ENCODE data around the gene RBM38.

Gene RBM38

DNA sequence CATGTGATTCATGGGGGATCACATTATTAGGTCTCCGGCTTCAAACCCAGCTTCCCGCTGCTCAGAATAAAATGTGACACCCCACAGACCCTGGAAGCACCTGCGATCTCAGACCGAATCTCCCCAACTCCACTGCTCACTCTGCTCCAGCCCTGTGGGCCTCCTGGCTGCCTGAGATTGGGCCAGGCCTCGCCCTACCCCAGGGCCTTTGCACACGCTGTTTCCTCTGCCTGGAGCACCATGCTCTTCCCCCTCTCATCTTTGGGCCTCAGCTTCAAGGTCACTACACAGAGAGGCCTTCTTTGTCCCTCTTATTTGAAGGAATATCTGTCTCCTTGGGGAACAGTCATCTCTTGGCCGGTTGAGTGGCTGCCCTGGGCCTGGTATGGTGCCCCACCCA, 48.8 kb downstream of the RBM38 start:
- no peak for DNase-seq

DNA sequence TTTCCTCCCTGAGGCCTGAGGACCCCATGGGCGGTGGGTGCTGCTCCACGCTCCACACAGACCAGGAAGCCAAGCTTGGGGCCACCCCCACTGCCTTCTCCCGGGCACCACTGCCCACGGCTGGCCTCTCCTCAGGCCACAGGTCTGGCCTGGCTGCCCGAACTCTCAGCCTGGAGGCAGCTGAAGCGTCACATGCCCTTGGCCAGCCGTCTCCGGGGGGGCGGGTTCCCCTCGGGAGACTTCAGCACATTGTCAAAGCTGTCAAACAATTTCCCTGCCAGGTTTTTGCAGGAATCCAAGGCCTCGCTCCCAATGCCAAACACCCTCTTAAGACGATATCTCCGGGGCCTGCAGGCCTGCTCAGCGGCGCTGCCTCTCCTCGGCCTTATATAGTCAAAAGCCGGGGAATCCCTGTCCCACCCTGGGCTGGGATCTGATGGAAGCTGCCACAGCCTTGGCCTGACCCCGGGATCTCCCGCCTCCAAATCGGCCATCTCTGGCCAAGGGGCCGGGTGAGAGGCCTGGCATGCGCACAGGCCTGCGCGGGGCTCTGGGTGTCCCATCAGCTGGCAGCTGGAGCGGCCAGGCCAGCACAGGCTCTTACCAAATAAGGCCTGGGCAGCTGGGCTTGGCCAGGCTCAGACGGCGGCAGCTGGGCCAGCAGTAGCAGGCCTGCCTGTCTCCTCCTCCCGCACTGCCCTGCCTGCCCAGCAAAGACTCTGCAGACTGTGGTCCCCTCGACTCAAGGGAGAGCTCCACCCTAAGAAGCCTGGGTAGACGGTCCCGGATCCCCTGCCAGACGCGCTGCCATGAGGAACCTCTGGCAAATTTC, 49.7 kb downstream of the RBM38 start:
- DNase-seq: peak; percentile 51

DNA sequence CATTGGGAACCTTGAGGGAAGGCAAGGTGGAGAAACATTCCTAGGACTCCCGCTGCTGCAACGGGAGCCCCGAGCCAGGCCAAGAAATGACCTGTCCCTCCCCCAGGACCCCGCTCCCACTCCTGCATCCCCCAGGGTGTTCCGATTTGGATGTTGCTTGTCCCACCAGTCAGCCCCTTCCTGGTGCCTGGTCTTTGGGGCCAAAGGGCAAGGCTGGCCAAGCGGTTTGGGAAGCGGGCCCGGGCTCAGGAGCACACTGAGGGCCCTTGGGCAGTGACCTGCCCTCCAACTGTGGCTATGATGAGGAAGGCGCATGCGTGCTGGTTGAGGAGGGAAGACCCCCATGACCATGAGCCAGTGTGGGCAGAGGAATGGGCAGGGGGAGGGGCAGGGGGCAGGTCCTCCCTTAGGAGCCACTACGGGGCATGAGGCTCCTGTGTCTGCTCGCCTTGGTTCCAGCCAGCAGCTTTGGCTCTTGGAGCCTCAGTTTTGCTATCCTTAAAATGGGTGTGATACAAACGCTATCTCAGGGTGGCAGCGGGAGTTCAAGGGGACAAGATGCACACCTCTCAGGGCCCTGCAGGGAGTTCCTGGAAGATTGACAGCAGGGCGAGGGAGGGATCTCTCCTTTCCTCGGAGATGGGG, 50.4 kb downstream of the RBM38 start:
- DNase-seq: no peak

DNA sequence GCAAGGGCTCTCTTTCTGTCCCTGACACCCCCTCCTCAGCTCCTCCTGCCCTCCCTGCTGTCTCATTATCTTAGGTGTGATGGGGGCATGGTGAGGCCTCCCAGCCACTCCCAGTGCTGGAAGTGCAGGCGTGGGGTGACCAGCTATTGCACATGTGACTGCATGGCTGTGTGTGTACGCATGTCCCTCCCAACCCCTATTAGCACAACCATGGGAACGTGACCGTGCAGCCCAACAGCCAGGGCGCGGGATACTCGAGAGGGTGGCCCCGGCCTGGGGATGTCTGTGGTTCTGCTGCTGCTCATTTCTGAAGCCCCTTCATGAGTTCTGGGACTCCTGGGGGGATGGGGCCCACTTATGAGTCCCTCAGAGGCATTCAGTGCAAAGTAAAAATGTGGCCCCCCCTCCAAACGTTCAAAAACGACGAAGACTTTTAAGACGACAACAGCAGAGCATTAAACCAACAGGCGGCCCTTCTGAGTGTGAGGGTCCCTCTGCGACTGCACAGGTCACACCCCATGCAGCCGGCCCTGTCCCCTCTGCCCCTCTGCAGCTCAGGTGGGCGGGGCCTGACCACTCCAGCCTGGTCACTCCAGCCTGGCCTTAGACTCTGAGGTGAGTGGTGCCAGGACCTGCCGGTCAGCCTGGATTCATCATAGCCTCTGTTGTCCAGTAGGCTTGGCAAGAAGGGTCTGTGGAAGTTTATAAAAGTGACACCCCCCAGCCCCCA, 51.1 kb downstream of the RBM38 start:
- no peak for DNase-seq

DNA sequence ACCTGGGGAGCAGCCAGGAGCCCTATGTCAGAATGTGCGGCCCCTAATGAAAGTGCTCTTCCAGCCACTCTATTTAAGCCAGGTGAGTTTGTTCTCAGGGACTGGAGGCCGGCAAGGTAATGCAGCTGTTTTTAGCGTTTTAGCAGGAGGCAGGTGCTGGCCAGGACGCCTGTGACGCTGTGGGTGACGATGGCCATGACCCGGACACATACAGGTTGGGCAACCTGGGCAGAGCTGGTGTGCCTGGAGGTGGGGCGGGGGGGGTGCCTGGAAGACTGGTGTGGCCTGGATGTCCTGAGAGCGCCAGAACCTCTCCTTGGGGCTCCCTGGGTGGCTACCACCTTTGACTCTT, 51.7 kb downstream of the RBM38 start:
- DNase-seq: no peak

DNA sequence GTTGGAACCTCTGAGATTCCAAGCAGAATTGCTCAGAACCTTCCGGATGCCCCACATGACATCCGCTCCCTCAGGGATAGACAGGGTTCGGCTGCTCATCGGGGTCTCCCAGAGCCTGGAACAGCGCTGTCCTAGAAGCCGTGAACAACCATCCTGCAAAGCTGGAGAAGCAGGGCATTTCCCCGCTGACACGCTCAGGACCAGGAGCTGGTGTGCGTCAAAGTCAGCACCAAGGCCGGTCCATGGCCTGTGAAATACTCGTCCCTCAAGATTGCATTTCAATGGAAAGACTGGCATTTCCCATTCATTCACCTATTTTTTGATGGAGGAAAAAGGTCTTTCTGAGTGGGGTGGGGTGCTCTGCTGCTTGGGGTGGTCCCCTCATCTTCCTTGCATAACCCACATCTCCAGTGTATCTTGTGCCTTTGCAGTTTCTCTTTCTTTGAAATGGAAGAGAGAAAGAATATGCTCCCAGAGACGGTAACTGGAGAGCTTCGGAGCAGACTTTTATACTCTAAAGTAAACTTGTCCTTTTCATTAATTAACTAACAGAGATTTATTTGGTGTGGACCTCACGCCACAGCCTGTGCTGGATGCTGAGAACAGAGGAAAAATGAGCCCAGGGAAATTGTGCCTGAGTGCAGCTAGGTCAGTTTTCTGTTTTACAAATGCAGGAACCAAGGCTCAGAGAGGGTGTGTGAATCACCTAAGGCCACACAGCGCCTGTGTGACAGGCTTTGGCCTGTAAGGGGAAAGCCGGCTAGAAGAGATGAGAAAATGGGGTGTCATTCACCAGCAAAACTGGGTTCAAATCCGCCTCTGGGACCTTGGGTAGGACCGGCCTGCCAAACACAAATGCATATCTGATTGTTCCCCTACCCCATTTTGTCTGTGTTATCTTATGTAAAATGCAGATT, 52.4 kb downstream of the RBM38 start:
- DNase-seq: no peak

DNA sequence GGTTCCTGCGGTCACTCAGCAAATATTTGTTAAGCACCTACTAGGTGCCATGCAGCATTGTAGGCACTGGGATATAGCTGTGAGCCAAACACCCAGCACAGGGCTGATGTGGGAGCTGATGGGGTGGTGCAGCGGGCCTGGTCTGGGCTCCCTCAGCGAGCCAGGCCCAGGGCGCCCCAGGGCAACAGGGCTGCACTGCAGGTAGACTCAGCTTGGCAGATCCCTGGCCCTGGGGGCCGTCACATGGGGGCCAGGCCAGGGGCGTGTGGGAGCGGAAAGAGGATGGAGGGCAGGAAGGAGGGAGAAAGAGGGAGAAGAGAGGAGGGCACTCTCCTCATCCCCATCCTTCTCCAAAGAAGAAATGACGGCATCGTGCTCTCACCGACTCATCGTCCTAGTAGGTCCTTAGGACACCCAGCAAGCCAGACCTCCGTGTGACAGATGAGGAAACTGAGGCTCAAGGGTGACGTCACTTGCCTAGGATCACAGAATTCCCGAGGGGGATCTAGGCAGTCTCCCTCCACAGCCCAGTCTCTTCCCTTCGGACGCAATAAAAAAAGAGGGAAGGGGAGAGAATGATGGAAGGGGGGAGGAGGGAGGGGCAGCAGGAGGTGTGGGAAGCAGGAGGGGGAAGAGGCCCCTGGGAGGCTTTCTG, 53.3 kb downstream of the RBM38 start:
- no peak for DNase-seq

DNA sequence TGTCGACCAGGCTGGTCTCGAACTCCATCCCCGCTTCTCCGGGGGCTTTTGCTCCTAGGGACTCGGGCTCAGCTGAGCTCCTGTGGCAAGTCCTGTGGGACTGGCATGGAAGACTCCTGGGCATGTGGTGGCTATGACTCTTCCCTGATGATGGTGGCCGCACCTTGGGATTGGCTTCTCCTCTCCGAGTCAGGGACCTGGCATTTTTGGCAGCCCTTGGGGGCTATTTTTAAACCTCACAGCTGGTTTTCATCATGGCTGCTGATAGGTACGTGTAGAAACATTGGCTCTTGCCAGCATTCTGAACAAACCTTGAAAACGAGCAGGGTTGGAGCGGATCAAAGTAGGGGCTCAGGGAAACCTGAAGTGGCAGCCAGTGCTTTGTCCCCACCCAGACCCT, 54.1 kb downstream of the RBM38 start:
- no peak for DNase-seq

DNA sequence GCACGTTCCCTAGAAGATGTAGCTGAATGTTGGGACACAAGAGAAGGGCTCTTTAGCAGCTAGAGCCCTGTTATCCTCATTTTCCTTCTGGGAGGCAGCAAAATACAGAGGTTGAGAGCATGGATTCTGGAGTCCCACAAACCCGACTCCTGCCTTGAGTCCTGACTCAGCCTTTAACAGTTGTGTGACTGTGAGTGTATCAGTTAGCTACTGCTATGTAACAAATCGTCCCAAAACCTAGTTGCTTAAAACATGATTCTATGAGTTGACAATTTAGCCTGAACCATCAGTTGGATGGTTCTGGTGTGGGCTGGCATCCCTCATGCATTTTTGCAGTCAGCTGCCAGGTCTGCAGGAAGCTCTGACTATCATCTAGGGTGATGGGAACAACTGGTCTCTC, 54.6 kb downstream of the RBM38 start:
- no peak for DNase-seq

DNA sequence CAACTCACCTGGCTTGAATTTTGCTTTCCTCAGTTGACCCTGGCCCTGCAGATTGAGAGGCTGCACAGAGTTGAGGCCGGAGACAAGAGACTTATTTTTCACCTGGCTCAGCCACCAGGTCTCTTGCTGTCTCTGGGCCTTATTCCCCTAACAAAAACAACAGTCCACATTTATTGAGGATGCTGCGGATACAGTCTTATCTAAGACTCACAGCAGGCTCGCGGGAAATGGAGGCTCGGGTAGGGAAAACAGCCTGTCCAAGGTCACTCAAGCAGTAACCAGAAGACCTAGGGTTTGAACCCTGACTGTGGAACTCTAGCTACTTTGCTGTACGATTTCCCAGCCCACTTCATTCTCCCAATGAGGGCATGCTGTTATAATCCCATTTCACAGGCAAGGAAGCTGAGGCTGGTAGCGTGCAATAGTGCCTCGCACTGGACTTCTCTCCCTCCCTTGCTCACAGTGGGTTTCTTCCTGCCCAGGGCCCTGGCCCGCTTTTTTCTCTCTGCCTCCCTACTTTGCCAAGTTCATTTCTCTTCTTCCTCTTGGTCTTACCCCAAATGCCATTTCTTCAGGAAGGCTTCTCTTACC, 57.7 kb downstream of the RBM38 start:
- DNase-seq: no peak

DNA sequence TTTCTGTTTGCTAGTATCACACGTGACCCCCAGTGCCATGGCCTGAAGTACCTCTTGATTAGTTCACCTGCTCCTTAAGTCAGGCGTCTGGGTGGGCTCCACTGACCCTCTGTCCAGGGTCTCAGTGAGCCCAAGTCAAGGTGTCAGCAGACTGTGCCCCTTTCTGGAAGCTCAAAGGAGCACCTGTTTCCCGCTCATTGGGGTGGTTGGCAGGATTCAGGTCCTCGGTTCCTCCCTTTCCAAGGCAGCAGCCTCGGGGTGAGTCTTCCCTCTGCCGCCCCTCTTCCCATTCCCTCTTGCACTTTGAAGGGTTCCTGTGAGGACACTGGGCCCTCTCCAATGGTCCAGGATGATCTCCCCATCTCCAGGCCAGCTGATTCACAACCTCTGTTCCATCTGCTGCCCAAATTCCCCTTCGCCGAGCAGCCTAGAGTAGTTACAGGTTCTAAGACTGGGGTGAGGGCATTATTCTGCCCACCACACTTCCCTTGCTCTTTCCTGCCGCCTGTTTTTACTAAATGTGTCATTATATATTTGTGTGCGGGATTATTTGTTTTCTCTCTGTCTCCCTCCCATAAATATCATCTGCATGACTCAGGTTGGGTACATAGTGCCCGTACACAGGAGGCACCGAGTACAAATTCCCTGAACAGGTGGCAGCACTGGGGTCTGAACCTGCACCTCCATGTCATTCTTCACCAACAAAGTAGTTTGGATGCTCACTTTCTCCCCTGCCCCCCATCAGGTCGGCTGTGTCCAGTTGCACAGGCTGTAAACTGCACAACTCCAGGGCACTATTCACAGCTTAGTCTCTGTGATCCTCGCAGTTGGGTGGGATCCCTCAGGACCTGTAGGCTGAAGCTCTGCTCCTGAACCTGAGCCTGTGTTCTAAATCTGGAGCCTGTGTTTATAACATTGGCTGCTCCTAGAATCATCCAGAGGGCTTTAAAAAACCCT, 58.5 kb downstream of the RBM38 start:
- DNase-seq: no peak

DNA sequence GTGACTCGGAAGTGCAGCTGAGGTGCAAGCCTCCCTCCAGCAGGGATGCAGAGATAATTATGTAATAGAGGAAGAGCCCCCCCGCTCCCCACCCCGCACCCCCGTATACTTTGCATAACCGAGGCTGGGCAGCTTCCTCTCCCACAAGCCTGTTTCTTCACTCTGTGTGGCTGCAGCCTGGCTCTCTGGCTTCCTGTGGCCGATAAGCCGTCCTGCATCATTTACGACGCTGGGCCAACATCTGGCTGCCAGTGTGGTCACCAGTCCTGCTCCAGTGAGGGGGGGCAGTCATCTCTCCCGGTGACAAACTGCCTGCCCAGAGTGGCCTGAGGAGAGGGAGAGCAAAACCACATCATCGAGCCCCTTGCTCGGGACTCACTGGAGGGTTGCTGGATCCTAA, 59.2 kb downstream of the RBM38 start:
- DNase-seq: no peak

DNA sequence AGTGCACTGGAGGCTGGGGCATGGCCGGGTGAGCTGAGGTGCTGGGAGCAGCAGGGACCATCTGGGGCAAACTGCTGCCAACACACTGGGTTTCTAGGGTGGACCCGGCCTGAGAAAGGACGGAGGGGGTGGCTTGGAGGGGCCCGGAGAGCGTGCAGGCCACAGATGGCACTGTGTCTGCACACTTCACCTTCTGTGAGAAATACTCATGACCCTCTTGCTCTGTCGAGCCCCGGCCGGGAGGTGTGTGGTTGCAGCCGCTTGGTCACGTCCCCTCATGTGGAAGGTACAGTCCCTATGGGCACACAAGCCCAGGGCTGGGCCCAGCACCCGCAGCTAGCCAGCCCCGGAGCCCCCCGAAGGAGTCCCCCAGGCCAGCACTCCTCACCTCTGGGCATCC, 59.7 kb downstream of the RBM38 start:
- DNase-seq: no peak

DNA sequence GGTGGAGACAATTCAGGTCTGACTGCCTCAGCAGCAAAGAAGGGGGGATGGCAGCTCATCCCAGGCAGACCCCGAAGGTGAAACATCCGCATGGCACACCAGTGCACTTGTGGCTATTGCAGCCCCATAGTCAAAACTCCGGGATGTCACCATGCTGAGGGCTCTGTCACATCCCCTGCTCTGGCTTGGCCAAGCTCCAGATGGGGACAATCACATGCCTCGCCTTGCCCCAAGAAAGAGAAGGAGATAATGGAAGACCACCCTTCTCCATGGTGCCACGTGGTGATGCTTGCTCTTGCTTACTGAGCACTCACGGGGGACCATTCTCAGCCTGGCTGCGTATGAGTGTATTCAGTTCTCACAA, 60.2 kb downstream of the RBM38 start:
- no peak for DNase-seq

DNA sequence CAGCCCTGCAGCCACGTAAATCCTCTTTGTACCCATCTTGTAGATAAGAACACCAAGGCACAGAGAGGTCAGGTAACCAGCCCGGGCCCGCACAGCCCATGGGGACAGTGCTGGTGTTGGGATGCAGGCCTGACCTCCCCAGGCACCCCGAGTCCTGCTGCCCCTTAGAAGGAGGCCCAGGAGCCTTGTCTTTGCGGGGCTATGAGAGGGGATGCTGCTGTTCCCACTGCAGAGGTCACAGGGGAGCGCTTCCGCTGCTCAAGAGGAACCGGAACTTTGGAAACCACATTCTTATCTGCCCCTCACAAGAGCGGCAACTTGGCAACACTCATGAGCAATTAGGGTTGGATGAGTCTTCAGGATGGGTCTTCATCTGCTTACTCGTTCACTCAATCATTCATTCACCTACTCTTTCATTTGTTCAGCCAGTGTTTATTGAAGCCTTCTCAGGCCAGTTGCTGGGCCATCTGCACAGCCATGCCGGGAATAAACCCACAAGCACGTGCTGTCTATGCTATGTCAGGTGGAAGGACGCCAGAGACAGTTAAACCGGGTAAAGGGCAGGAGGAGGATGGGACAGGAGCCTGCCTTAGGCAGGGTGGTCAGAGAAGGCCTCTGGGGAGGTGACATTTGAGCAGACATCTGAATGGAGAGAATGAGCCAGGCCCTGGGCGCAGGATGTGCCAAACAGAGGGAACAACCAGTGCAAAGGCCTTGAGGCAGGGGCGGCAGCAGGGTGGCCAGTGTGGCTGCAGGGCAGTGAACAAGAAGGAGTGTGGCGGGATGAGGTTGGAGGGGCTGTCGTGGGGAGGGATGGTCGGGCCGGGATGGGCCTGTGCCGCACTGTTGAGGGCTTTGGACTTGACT, 60.8 kb downstream of the RBM38 start:
- no peak for DNase-seq

DNA sequence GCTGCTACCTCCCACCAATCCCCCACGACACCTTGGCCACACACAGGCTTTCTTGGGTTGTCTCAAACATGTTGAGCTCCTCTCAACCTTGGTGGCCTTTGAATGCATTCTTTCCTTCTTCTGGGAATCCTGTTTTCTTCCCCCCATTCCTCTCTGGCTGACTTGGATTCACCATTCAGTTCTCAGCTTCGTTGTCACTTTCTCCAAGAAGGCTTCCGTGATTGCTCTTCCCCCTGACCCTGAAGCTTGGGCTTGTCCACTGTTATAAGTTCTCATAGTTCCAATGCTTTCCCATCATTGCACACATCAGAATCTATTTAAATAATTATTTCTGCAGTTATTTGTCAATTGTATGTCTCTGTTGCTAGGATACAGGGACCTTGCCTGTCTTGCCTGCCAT, 64.2 kb downstream of the RBM38 start:
- DNase-seq: no peak

DNA sequence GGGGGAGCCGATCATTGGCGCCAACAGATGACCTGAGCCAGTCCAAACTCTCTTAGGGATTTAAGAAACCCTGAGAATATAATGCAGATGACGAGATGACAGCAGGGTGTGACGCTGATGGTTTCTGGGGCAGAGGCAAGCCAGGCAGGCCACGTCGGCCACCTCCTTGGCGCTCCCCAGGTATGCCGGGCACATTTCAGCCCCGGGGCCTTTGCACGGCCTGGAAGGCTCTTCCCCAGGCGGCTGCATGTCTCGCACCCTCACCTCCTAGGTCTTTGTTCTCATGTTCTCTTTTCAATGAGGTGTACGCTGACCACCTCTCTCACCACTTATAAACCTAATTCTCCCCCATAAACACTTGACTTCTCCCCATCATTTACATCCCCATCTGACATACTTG, 64.9 kb downstream of the RBM38 start:
- DNase-seq: no peak

DNA sequence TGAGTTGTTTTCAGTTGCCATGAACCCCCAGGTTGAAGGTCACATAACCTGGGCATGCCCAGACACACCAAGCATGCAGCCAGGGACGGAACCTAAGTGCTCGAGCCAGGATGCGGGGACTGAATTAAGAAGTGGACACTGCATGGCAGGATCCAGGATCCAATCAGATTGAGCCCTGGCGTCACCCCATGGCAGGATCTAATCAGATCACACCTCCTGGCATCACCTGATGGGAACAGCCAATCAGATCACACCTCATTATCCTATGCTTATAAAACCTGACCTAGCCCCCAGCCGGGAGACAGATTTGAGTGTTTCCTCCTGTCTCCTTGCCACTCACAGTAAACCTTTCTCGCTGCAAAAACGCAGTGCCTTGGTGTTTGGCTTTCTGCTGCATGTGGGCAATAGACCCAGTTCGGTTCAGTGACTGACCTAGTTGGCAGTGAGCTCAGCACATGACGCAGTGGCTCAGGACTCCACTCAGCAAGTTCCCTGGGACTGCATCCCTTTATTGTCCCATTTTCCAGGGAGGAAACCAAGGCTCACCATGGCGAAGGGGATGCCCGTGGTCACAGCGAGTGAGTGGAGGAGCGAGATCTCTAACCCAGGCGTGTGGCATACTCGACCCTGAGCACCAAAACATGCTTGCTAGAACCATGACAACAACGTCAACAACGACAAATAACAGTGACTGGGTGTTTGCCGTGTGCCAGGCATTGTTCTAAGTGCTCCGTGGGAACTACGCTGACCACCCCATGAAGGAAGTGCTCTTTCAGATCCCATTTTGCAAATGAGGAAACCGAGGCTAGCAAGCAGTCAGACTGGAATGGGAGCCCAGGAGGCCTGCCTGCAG, 66.3 kb downstream of the RBM38 start:
- DNase-seq: no peak
